GM19240 (cell line): ENCODE data around the gene RAB11B.
A peak's percentile ranks its signal among the peaks of the same experiment; 100 is the strongest.
"Not testable (repeated sequence)": the region's sequence is repeated elsewhere in the genome, so short reads cannot be mapped to it uniquely, and the experiment has no call there.

Experiments used
- DNase-seq: peaks from one replicate; pipeline ENCODE4 v3.0.0; 2011; ENCODE audit warnings: low spot score; ENCODE audit not compliant: insufficient read length

The RAB11B gene

DNA sequence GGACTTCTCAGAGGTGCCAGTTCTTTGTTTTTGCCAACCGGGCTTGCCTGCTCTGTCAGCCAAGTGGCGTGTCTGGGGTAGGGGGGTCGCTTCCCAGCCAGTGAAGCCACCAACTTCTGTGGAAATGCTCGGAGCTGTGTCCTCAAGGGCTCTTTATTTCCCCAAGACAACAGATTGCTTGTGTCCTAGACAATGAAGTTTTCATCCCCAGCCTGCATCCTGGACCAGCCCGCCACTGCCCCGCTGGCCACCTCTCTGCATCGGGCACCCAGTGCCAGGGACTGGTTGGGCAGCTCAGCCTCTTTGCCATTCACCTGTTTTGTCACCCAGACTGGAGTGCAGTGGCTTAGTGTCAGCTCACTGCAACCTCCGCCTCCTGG lies 3.7 kb downstream of the RAB11B start:
- no peak for DNase-seq

DNA sequence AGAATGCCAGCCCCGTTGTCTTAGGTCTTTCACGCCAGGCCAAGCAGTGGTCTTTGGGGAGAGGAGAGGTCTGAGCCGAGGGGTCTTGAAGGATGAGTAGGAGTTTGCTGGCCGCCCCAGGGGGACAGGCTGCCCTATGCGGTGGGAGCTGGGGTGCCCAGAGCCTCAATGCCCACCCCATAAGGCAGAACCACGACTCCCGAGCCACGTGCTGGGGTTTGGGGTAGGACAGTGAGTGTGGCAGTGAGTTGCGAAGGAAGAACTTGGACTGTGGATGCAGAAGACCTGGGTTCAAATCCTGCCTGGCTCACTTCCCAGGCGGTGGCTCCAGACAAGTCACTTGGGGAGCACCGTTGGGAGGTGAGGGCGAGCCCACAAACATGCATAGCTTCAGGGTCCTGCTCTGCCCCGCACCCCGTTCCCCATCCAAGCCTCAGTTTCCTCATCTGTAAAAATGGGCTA lies 5.5 kb downstream of the RAB11B start:
- DNase-seq: no peak

DNA sequence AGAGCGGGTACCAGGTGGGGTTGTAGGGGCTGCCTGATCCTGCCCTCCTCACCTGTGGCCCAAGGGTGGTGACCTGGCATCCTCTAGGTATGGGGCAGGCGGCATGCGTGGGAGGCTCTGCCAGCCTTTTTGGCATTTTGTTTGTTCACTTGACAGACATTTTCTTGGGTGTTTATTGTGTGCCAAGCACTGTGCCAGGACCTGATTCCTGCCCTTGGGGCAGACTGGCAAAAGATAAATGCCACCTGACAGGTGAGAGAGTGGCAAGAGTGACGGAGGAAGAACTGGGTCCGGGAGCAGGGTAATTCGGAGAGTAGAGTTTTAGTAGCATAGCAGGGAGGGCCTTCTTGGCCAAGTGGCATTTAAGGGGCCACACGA lies 6.0 kb downstream of the RAB11B start:
- DNase-seq: no peak

DNA sequence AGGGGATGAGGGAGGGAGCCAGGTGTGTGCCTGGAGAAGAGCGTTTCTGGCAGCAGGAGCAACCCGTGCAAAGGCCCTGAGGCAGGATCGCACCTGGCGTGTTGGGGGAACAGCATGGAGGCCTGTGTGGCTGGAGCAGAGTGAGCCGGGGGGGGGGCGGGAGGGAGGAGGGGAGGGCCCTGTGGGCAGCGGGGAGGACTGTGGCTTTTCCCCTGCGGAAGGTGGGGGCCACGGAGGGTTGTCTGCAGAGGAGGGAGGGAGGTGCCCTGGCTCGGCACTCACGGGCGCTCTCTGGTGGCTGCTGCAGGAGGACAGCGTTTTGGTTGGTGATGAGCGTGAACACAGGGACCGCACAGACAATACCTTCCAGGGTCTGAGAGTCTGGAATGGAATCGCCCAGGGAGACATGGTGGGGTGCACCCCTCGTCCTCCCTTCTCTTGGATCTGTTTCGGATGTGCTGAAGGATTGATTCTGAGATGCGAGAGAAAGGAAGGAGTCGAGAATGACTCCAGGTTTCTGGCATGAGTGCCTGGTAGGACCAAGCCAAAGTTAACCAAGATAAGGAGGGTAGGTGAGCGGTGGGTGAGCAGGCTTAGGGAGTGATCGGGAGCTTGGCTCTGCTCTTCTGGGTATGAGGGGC lies 6.5 kb downstream of the RAB11B start:
- peak; percentile 42 for DNase-seq

DNA sequence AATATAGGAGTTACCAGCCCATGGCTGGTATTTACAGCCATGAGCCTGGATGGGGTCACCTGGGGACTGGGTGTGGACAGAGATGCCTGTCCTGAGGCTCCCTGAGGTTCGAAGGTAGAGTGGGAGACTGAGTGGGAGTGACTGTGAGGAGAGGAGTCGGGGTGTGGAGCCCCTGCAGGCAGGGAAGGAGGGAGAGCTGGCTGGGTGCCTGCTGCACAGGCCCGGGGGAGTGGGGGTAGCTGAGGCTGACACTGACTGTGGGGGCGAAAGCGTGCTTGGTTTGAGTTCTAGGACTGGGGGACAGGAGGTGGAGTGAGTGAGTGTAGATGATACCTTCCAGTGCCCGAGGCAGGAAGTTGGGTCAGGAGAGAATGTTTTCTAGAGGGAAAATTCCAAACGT lies 7.1 kb downstream of the RAB11B start:
- no peak for DNase-seq

DNA sequence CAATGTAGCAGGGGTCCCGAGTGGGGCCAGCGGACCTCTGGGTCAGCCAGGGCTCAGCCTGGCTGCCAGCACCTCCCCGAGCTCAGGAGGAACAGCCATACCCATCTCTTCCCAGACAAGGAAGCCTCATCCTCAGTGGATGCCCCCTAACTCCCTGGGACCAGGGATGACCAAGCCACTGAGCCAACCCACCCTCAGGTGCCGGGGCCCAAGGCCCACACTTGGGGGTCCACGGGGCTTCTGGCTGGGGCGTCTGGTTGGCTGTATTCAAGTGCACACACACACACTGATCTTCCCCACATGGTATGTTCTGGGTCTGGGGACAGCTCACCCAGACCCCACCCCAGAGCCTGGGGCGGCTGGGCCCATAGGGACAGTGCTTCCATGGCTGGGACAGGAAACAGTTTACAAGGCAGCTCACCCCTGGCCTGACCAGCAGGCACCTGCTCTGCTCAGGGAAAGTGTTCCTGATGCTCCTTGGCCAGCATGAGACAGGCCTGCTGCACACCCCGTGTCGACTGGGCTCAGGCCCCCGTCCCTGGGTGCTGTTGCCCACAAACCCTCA lies 7.7 kb downstream of the RAB11B start:
- no peak for DNase-seq

DNA sequence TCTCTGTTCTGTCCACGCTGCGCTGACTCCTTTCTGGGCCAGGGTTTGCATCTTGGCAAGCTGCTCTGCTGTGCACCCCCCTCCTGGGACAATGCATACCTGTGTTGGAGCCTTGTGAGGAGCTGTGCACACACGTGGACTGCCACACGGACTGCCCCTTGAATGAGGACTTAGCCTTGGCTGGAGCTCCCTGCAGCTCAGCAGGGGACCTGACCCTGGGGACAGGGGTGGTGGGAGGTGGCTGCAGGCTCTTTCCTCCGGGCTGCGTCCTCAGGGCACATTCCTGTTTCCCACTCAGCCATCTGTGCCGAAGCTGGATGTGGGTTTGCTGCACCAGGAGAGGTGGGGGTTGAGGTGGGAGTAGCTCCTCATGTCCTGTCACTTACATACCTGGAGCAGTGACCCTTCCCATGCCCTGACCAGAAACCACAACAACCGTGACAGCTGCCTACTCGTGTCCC lies 8.2 kb downstream of the RAB11B start:
- no peak for DNase-seq

DNA sequence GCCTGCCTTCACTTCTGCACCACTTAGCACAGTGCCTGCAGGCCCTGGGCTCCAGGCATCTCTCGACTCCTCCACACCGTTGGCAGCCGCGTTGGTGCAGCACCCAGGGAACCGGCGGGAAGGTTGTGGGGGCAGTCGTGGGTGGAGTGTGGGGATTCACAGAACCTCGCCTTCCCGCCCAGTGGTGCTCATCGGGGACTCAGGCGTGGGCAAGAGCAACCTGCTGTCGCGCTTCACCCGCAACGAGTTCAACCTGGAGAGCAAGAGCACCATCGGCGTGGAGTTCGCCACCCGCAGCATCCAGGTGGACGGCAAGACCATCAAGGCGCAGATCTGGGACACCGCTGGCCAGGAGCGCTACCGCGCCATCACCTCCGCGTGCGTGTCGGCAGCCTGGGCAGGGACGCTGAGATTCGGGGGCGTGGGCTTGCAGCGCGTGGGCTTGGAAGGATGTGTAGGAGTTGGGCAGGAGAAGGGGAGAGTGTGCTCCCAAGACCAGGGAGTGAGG lies 9.6 kb downstream of the RAB11B start:
- no peak for DNase-seq

DNA sequence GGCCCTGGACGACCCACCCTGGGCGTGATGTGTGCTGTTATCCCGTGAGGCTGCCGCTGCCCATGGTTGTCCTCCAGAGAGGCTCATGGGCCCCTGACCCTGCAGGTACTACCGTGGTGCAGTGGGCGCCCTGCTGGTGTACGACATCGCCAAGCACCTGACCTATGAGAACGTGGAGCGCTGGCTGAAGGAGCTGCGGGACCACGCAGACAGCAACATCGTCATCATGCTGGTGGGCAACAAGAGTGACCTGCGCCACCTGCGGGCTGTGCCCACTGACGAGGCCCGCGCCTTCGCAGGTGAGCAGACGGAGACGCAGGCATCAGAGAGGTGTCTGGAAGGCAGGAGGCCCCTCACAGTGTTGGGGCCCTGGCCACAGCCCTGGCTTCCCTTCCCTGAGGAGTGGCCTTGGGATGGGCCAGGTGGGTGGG lies 11.8 kb downstream of the RAB11B start:
- DNase-seq: no peak

DNA sequence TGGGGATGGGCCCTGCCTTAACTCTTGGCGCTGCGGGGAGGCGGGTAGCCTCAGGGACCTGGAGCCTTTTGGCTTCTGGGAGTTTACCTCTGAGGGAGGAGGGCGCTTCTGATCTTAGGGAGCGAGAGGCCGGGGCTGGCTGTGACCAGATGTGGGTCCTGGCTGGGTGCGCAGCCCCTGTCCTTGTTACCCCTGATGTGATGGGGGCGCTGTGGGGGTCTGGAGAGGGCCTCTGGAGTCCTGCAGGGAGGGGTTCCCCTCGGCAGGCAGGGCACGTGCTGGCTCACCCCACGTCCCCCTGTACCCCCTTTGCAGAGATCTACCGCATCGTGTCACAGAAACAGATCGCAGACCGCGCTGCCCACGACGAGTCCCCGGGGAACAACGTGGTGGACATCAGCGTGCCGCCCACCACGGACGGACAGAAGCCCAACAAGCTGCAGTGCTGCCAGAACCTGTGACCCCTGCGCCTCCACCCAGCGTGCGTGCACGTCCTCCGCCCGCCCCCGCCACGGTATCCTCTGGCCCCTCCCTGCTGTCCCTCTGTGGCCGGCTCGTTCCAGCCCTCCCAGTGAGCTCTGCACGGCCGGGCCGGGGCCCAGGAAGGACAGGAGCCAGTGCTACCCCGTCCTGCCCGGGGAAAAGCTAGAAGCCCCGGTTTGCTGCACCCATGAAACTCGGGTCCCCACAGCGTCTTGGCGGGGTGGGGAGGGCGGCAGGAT lies 13.1 kb downstream of the RAB11B start:
- DNase-seq: no peak

DNA sequence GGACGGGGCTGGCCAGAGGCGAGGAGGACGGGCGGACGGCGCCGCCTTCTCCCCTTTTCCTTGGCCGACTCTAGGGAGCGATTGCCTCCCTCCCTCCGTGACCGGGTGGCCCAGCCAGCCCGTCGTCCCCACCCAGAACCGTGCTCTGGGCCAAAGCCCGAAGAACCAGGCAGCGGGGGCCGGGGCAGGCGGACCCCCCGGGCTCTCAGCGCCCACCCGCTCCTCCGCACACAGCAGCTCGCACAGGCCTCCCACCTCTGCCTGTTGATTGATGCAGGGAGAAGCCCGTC lies 13.6 kb downstream of the RAB11B start:
- no peak for DNase-seq

DNA sequence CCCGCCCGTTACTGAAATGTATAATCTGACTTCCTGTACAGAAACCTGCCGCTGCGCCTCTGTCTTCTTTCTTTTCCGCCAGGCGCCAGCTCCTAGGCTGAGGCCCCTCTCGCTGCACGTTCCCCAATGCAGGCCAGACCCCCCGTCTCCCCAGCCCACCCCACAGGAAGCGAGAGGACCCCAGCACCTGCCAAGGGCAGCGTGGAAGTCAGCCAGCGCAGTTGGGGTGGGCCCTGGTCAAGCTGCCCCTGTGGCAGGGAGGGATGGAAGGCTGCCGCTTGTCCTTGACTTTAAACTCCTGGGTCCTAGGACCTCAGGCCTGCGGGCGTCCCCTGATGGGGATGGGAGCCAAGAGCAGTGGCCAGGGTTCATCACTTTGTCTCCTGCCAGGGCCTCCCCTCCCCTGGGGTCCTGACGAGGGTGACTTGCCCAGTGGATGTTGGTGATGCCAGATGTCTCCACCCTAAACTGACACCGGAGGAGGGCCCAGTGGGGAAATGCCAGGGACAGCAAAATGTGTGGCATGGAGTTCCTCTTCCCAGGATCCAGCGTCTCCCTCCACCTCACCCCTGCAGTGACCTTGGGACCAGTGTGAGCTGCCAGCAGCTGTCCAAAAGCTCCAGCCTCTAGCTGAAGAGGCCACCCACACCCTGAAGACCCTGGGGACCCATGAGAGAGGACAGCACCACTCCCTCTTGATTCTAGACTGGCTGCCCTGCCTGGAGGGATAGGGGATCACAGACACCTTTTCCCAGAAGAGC lies 14.4 kb downstream of the RAB11B start:
- no peak for DNase-seq

DNA sequence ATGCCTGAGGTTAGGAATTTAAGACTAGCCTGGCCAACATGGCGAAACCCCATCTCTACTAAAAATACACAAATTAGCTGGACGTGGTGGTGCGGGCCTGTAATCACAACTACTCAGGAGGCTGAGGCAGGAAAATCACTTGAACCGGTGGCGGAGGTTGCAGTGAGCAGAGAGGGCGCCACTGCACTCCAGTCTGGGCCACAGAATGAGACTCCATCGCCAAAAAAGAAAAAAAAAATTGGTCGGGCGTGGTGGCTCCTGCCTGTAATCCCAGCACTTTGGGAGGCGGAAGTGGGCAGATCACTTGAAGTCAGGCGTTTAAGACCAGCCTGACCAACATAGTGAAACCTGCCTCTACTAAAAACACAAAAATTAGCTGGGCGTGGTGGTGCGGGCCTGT lies 20.6 kb downstream of the RAB11B start:
- not testable (repeated sequence) for DNase-seq

DNA sequence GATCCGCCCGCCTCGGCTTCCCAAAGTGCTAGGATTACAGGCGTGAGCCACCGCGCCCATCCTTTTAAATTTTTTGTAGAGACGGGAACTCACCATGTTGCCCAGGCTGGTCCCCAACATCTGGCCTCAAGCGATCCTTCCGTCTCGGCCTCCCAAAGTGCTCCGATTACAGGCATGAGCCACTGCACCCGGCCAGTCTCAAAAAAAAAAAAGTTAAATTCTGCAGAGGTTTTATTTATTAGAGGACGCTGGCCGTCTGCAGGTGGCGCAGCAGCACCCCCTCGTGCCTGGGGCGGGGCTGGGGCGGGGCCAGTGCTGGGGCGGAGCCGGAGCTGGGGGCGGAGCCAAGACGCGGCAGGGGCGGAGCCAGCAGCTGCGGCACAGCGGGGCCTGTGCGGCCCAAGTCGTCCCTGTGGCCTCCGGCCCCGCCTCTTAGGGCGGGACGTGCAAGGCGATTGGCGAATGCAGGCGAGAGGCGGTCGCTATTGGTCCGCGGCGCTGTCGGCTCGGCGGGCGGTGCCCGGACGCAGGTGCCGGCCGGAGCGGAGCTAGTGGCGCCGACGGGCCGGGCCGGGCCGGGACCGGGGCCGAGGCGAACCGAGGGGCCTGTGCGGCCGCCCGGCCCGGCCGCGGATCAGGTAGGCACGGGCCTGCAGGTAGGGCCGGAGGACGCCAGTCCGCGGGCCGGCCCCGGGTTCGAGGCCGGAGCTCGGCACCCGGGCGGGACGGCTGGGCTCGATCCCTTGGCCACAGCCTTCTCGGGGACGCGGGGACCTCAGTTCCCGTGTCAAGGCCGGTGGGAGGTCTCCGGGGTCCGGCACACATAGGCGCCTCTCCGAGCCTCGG lies 22.8 kb downstream of the RAB11B start, which contains the start of gene MARCHF2:
Gene MARCHF2, plus strand, starts transcription at position 523 of the 846 bp plus-strand sequence. CDS start 8,536 bp downstream, outside the sequence.
- peak; percentile 98 for DNase-seq

DNA sequence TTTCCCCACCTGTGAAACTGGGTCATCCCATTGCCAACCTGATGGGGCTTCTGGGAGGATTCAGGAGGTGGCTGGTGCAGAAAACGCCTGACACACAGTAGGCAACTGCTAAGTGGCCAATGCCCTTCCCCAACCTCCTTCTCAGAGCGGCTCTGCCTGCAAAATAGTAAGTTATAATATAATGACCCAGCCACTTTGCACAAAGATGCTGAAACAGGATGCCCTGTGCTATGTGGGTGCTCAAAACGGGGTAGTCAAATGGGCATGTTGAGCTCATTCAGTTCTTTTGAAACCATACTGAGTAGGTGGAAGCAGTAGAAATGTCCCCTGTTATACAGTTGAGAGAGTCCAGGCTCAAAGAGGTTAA lies 23.5 kb downstream of the RAB11B start:
- DNase-seq: no peak

DNA sequence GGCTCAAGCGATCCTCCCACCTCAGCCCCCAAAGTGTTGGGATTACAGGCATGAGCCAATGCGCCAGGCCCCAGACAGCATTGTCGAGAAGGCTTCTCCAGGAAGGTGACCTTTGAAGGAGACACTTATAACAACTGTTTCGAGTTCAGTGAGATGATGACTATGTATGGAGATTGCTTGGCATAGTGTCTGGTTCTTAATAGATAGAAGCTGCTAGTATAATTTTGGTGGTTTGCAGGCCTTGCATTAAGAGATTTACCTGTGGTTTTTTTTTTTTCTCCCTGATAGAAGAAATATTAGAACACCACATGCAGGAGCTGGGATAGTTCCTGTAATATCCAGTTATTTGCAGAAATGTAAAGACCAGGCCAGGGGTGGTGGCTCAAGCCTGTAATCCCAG lies 26.6 kb downstream of the RAB11B start:
- no peak for DNase-seq

DNA sequence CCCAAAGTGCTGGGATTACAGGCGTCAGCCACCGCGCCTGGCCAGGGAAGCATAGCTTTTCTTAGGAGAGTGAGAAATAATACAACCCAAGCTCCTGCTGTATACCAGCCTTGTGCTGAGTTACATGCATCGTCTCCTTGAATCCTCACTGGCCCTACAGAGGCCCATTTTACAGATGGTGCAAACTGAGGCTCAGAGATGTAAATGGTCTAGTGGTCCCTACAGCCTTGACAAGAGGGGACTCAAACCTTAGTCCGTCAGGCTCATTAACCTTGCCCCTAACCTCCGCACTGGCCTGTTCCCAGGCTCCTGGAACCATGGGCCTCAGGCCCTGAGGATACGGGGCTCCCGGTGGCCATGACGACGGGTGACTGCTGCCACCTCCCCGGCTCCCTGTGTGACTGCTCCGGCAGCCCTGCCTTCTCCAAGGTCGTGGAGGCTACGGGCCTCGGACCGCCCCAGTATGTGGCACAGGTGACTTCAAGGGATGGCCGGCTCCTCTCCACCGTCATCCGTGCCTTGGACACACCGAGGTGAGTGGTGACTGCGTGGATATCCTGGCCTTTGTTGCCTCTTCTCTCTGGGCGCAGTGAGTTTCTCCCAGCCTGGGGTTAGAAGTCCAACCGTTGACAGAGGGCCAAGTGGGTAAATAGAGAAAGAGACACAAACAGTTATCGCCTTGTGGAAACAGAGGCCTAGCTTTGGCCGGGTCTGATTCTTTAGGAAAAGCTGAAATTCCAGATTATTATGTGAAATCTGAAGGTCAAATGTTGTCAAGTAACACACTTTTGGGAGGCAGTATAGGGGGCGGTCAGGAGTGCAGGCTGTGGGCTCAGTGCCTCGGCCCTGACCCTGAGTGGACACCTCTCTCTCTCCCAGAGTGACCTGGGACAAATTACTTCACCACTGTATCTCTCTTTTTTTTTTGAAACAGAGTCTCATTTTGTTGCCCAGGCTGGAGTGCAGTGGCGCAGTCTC lies 31.6 kb downstream of the RAB11B start:
- no peak for DNase-seq

DNA sequence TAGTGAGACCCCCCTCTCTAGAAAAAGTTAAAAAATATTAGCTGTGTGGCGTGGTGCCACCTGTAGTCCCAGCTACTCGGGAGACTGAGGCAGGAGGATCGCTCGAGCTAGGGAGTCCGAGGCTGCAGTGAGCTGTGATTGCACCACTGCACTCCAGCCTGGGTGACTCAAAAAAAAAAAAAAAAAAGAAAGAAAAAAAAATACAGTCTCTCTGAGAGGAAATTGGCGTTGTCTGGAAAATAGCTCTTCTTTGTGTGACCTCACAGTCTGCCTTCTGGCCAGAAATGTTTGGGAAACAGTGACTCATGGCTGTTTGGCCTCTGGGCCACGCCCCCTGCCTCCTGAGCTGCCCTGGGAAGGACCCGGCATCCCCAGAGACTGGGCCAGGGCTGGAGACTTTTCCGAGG lies 33.7 kb downstream of the RAB11B start:
- DNase-seq: no peak

DNA sequence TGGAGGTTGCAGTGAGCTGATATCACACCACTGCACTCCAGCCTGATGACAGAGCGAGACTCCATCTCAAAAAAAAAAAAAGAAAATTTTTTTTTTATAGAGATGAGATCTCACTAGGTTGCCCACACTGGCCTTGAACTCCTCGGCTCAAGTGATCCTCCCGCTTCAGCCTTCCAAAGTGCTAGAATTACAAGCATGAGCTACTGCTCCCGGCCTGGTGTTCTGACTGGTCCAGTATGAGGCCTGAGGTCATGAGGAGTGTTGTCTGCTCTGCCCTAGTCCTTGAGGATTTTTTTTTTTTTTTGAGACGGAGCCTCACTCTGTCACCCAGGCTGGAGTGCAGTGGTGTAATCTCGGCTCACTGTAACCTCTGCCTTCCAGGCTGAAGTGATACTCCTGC lies 35.2 kb downstream of the RAB11B start:
- not testable (repeated sequence) for DNase-seq

DNA sequence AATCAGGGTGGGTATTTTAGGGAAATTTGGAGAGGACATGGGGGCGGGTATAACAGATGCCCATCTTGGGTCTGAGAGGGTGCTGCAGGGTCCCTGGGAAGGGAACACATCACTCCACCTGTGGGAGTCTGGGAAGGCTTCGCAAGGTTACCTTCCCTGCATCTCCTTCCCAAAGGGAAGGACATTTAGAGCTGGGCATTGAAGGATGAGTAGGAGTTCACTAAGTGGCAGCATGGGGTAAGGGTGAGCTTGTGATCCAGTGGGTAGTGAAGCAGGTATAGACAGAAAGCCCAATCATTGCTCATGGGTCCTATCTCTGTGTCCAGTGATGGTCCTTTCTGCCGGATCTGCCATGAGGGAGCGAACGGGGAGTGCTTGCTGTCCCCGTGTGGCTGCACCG lies 36.1 kb downstream of the RAB11B start:
- no peak for DNase-seq
